Stimulated activated memory B cell treated with anti-CD40 and anti-IgM and Interleukin-4, amounts not matched to agents 10 μg/mL and 1 μg/mL and 100 μg/mL, for 72 hours (primary cell): ENCODE measurements around the gene SPRYD7.
"Not testable (repeated sequence)": the region's sequence is repeated elsewhere in the genome, so short reads cannot be mapped to it uniquely, and the experiment has no call there.

Source experiments
- ATAC-seq: fragments of 150-1000 bp; cut with Tn5 transposase; 2 replicates; pipeline ENCODE4 v1.10.0; 2021
- H3K27ac Mint-ChIP-seq: one replicate; pipeline ENCODE4 v1.8.0; 2022; ENCODE audit warnings: mild to moderate bottlenecking, mixed read lengths
- H3K27me3 Mint-ChIP-seq: one replicate; pipeline ENCODE4 v1.8.0; 2022; ENCODE audit warnings: mixed read lengths
- H3K36me3 Mint-ChIP-seq: one replicate; pipeline ENCODE4 v1.8.0; 2022; ENCODE audit warnings: mixed read lengths
- H3K4me1 Mint-ChIP-seq: one replicate; pipeline ENCODE4 v1.8.0; 2022; ENCODE audit warnings: mixed read lengths
- H3K4me3 Mint-ChIP-seq: one replicate; pipeline ENCODE4 v1.8.0; 2022; ENCODE audit warnings: mild to moderate bottlenecking, moderate library complexity, mixed read lengths
- H3K9me3 Mint-ChIP-seq: one replicate; pipeline ENCODE4 v1.8.0; 2022; ENCODE audit warnings: mixed read lengths

The SPRYD7 gene

GRCh38 chr13:49936075-49936967 is at the start of gene SPRYD7:
SPRYD7 (minus strand) TSS chr13:49936340; CDS start chr13:49936235, 105 bp downstream.
- Mint-ChIP-seq H3K27me3 (no peaks in the 10 kb centered on the region), H3K36me3 (no peaks in the 10 kb centered on the region)

GRCh38 chr13:49985129-49985528 is 49.0 kb upstream of the SPRYD7 start:
- Mint-ChIP-seq H3K27me3 (no peaks in the 10 kb centered on the region), H3K27ac (no peak overlapping the region), H3K9me3 (no peaks in the 10 kb centered on the region), H3K36me3 (peaks cover 23% of the 10 kb centered on the region), H3K4me1 (no peaks in the 10 kb centered on the region), H3K4me3 (no peak overlapping the region)
- no peak for ATAC-seq

More at GRCh38 chr13:49936075-49936967, at the start of gene SPRYD7:
- peaks cover 36% of the 10 kb centered on the region for H3K4me1 Mint-ChIP-seq
- H3K9me3 Mint-ChIP-seq: no peaks in the 10 kb centered on the region
- peak within 1 kb of the TSS; percentile 78 for H3K4me3 Mint-ChIP-seq
- peak within 1 kb of the TSS; percentile 68 for H3K27ac Mint-ChIP-seq
- ATAC-seq: peak; percentile 99

- Mint-ChIP-seq H3K9me3 (no peaks in the 10 kb centered on the region), H3K36me3 (peaks cover 13% of the 10 kb centered on the region), H3K4me1 (no peaks in the 10 kb centered on the region), H3K4me3 (no peak overlapping the region), H3K27ac (no peak overlapping the region), H3K27me3 (no peaks in the 10 kb centered on the region)
- ATAC-seq: no peak
Measured at GRCh38 chr13:49980266-49980665, 44.1 kb upstream of the SPRYD7 start.

- Mint-ChIP-seq H3K27me3 (no peaks in the 10 kb centered on the region), H3K36me3 (peaks cover 9% of the 10 kb centered on the region)
- ATAC-seq: no peak
Measured at GRCh38 chr13:49977992-49978391, 41.9 kb upstream of the SPRYD7 start.

GRCh38 chr13:49976314-49977258 is 40.4 kb upstream of the SPRYD7 start:
- Mint-ChIP-seq H3K36me3 (peaks cover 2% of the 10 kb centered on the region), H3K4me3 (no peak overlapping the region), H3K4me1 (no peaks in the 10 kb centered on the region), H3K27me3 (no peaks in the 10 kb centered on the region), H3K27ac (no peak overlapping the region), H3K9me3 (no peaks in the 10 kb centered on the region)
- peak; percentile 78 for ATAC-seq

More at GRCh38 chr13:49977992-49978391, 41.9 kb upstream of the SPRYD7 start:
- Mint-ChIP-seq H3K4me3 (no peak overlapping the region), H3K4me1 (no peaks in the 10 kb centered on the region), H3K27ac (peak overlapping the region; percentile 5), H3K9me3 (no peaks in the 10 kb centered on the region)

GRCh38 chr13:49975826-49976225 is 39.7 kb upstream of the SPRYD7 start:
- no peak overlapping the region for H3K4me3 Mint-ChIP-seq
- no peaks in the 10 kb centered on the region for H3K36me3 Mint-ChIP-seq
- no peaks in the 10 kb centered on the region for H3K9me3 Mint-ChIP-seq
- no peaks in the 10 kb centered on the region for H3K4me1 Mint-ChIP-seq
- no peak for ATAC-seq
- H3K27ac Mint-ChIP-seq: no peak overlapping the region
- no peaks in the 10 kb centered on the region for H3K27me3 Mint-ChIP-seq

GRCh38 chr13:49972709-49973108 is 36.6 kb upstream of the SPRYD7 start:
- no peak overlapping the region for H3K27ac Mint-ChIP-seq
- no peak for ATAC-seq
- no peaks in the 10 kb centered on the region for H3K4me1 Mint-ChIP-seq
- H3K27me3 Mint-ChIP-seq: no peaks in the 10 kb centered on the region
- H3K4me3 Mint-ChIP-seq: no peak overlapping the region
- peaks cover 5% of the 10 kb centered on the region for H3K36me3 Mint-ChIP-seq
- no peaks in the 10 kb centered on the region for H3K9me3 Mint-ChIP-seq

- Mint-ChIP-seq H3K36me3 (peaks cover 44% of the 10 kb centered on the region), H3K9me3 (peaks cover 20% of the 10 kb centered on the region), H3K27me3 (no peaks in the 10 kb centered on the region), H3K4me3 (no peak overlapping the region), H3K27ac (no peak overlapping the region), H3K4me1 (no peaks in the 10 kb centered on the region)
- ATAC-seq: no peak
Measured at GRCh38 chr13:49967456-49967855, 31.3 kb upstream of the SPRYD7 start.

- H3K27ac Mint-ChIP-seq: no peak overlapping the region
- no peak for ATAC-seq
- no peak overlapping the region for H3K4me3 Mint-ChIP-seq
- peaks cover 10% of the 10 kb centered on the region for H3K4me1 Mint-ChIP-seq
- H3K27me3 Mint-ChIP-seq: no peaks in the 10 kb centered on the region
- H3K9me3 Mint-ChIP-seq: peaks cover 4% of the 10 kb centered on the region
- H3K36me3 Mint-ChIP-seq: peaks cover 31% of the 10 kb centered on the region
Measured at GRCh38 chr13:49958321-49958720, 22.2 kb upstream of the SPRYD7 start.

GRCh38 chr13:49956131-49956530 is 20.0 kb upstream of the SPRYD7 start:
- Mint-ChIP-seq H3K36me3 (peaks cover 18% of the 10 kb centered on the region), H3K27ac (no peak overlapping the region), H3K9me3 (no peaks in the 10 kb centered on the region), H3K4me3 (no peak overlapping the region), H3K27me3 (no peaks in the 10 kb centered on the region), H3K4me1 (peaks cover 10% of the 10 kb centered on the region)
- no peak for ATAC-seq

- Mint-ChIP-seq H3K4me1 (peaks cover 10% of the 10 kb centered on the region), H3K27ac (no peak overlapping the region), H3K36me3 (peaks cover 9% of the 10 kb centered on the region), H3K27me3 (no peaks in the 10 kb centered on the region), H3K9me3 (no peaks in the 10 kb centered on the region), H3K4me3 (no peak overlapping the region)
- ATAC-seq: no peak
Measured at GRCh38 chr13:49954674-49955455, 18.7 kb upstream of the SPRYD7 start.

- no peak for ATAC-seq
- Mint-ChIP-seq H3K27me3 (no peaks in the 10 kb centered on the region), H3K4me1 (peaks cover 10% of the 10 kb centered on the region), H3K4me3 (no peak overlapping the region), H3K9me3 (no peaks in the 10 kb centered on the region), H3K36me3 (no peaks in the 10 kb centered on the region), H3K27ac (no peak overlapping the region)
Measured at GRCh38 chr13:49953560-49953959, 17.4 kb upstream of the SPRYD7 start.

- Mint-ChIP-seq H3K4me1 (peaks cover 10% of the 10 kb centered on the region), H3K9me3 (no peaks in the 10 kb centered on the region), H3K4me3 (no peak overlapping the region), H3K36me3 (no peaks in the 10 kb centered on the region), H3K27ac (no peak overlapping the region), H3K27me3 (no peaks in the 10 kb centered on the region)
- ATAC-seq: no peak
Measured at GRCh38 chr13:49951754-49952535, 15.8 kb upstream of the SPRYD7 start.

- not testable (repeated sequence) for H3K4me3 Mint-ChIP-seq, ATAC-seq, H3K9me3 Mint-ChIP-seq, H3K27me3 Mint-ChIP-seq, H3K36me3 Mint-ChIP-seq, H3K27ac Mint-ChIP-seq, H3K4me1 Mint-ChIP-seq
Measured at GRCh38 chr13:49948777-49949270, 12.7 kb upstream of the SPRYD7 start.
